T-helper 2 cell treated with Interferon-gamma antibody and Interleukin-4, amounts not matched to agents 5 μg/mL and 100 μg/mL, for 36 hours (primary cell): Measurements from ENCODE around the gene EIF4EBP2.

Experiments
- DNase-seq: peaks from one replicate; pipeline ENCODE4 v3.0.0; 2021; ENCODE audit warnings: low spot score
- H3K27ac Mint-ChIP-seq: one replicate; pipeline ENCODE4 v1.8.0; 2021; ENCODE audit warnings: mild to moderate bottlenecking, mixed read lengths
- H3K27me3 Mint-ChIP-seq: one replicate; pipeline ENCODE4 v1.8.0; 2021; ENCODE audit warnings: low read depth, mixed read lengths
- H3K36me3 Mint-ChIP-seq: one replicate; pipeline ENCODE4 v1.8.0; 2021; ENCODE audit warnings: low read depth, mixed read lengths
- H3K4me1 Mint-ChIP-seq: one replicate; pipeline ENCODE4 v1.8.0; 2021; ENCODE audit warnings: low read depth, mixed read lengths
- H3K4me3 Mint-ChIP-seq: one replicate; pipeline ENCODE4 v1.8.0; 2022; ENCODE audit warnings: mild to moderate bottlenecking, moderate library complexity, mixed read lengths
- H3K9me3 Mint-ChIP-seq: one replicate; pipeline ENCODE4 v1.8.0; 2021; ENCODE audit warnings: mixed read lengths

Gene EIF4EBP2

GRCh38 chr10:70368774-70369482, 35.0 kb upstream of the EIF4EBP2 start:
- Mint-ChIP-seq H3K4me1 (peaks cover 8% of the 10 kb centered on the region), H3K27ac (no peak overlapping the region), H3K9me3 (no peaks in the 10 kb centered on the region), H3K4me3 (no peak overlapping the region), H3K36me3 (no peaks in the 10 kb centered on the region), H3K27me3 (no peaks in the 10 kb centered on the region)
- no peak for DNase-seq

- no peak for DNase-seq
- Mint-ChIP-seq H3K9me3 (no peaks in the 10 kb centered on the region), H3K27me3 (no peaks in the 10 kb centered on the region), H3K4me1 (peaks cover 3% of the 10 kb centered on the region), H3K36me3 (no peaks in the 10 kb centered on the region), H3K27ac (no peak overlapping the region), H3K4me3 (no peak overlapping the region)
These were observed 34.4 kb upstream of the EIF4EBP2 start for GRCh38 chr10:70369498-70370018.

- Mint-ChIP-seq H3K27ac (no peak overlapping the region), H3K4me3 (no peak overlapping the region), H3K9me3 (no peaks in the 10 kb centered on the region), H3K36me3 (peaks cover 2% of the 10 kb centered on the region), H3K27me3 (no peaks in the 10 kb centered on the region), H3K4me1 (peaks cover 2% of the 10 kb centered on the region)
- DNase-seq = no peak
These were observed 33.2 kb upstream of the EIF4EBP2 start for GRCh38 chr10:70370766-70371165.

GRCh38 chr10:70371846-70372245, 32.1 kb upstream of the EIF4EBP2 start:
- no peaks in the 10 kb centered on the region for H3K27me3 Mint-ChIP-seq
- no peaks in the 10 kb centered on the region for H3K9me3 Mint-ChIP-seq
- H3K36me3 Mint-ChIP-seq = peaks cover 3% of the 10 kb centered on the region
- H3K4me3 Mint-ChIP-seq = no peak overlapping the region
- peaks cover 2% of the 10 kb centered on the region for H3K4me1 Mint-ChIP-seq
- H3K27ac Mint-ChIP-seq = no peak overlapping the region
- no peak for DNase-seq

- Mint-ChIP-seq H3K36me3 (peaks cover 11% of the 10 kb centered on the region), H3K4me1 (peaks cover 5% of the 10 kb centered on the region), H3K9me3 (peaks cover 10% of the 10 kb centered on the region), H3K27ac (no peak overlapping the region), H3K4me3 (no peak overlapping the region), H3K27me3 (no peaks in the 10 kb centered on the region)
- DNase-seq = no peak
These were observed 28.9 kb upstream of the EIF4EBP2 start for GRCh38 chr10:70374775-70375614.

GRCh38 chr10:70376436-70377378, 27.2 kb upstream of the EIF4EBP2 start:
- Mint-ChIP-seq H3K27me3 (no peaks in the 10 kb centered on the region), H3K4me3 (no peak overlapping the region), H3K36me3 (peaks cover 11% of the 10 kb centered on the region), H3K9me3 (peaks cover 10% of the 10 kb centered on the region), H3K27ac (no peak overlapping the region), H3K4me1 (peaks cover 14% of the 10 kb centered on the region)
- no peak for DNase-seq

GRCh38 chr10:70378122-70378521, 25.8 kb upstream of the EIF4EBP2 start:
- Mint-ChIP-seq H3K36me3 (peaks cover 11% of the 10 kb centered on the region), H3K9me3 (peaks cover 10% of the 10 kb centered on the region), H3K4me1 (peaks cover 18% of the 10 kb centered on the region), H3K4me3 (no peak overlapping the region), H3K27me3 (no peaks in the 10 kb centered on the region), H3K27ac (no peak overlapping the region)
- no peak for DNase-seq

GRCh38 chr10:70379581-70380176, 24.3 kb upstream of the EIF4EBP2 start:
- no peak overlapping the region for H3K27ac Mint-ChIP-seq
- H3K36me3 Mint-ChIP-seq = peaks cover 11% of the 10 kb centered on the region
- no peak for DNase-seq
- no peak overlapping the region for H3K4me3 Mint-ChIP-seq
- peaks cover 18% of the 10 kb centered on the region for H3K4me1 Mint-ChIP-seq
- no peaks in the 10 kb centered on the region for H3K27me3 Mint-ChIP-seq
- peaks cover 10% of the 10 kb centered on the region for H3K9me3 Mint-ChIP-seq

- Mint-ChIP-seq H3K27me3 (no peaks in the 10 kb centered on the region), H3K36me3 (peaks cover 11% of the 10 kb centered on the region), H3K27ac (peak overlapping the region; percentile 56), H3K9me3 (peaks cover 10% of the 10 kb centered on the region), H3K4me3 (peak overlapping the region; percentile 89), H3K4me1 (peaks cover 17% of the 10 kb centered on the region)
- no peak for DNase-seq
These were observed 23.4 kb upstream of the EIF4EBP2 start for GRCh38 chr10:70380350-70381135.

- peak overlapping the region; percentile 89 for H3K4me3 Mint-ChIP-seq
- peak overlapping the region; percentile 39 for H3K27ac Mint-ChIP-seq
- peaks cover 8% of the 10 kb centered on the region for H3K36me3 Mint-ChIP-seq
- peaks cover 16% of the 10 kb centered on the region for H3K4me1 Mint-ChIP-seq
- peaks cover 10% of the 10 kb centered on the region for H3K9me3 Mint-ChIP-seq
- DNase-seq = no peak
- no peaks in the 10 kb centered on the region for H3K27me3 Mint-ChIP-seq
These were observed 22.2 kb upstream of the EIF4EBP2 start for GRCh38 chr10:70381471-70382421.

- peaks cover 17% of the 10 kb centered on the region for H3K27me3 Mint-ChIP-seq
- no peak overlapping the region for H3K27ac Mint-ChIP-seq
- no peak overlapping the region for H3K4me3 Mint-ChIP-seq
- no peak for DNase-seq
- H3K36me3 Mint-ChIP-seq = no peaks in the 10 kb centered on the region
- peaks cover 5% of the 10 kb centered on the region for H3K4me1 Mint-ChIP-seq
- no peaks in the 10 kb centered on the region for H3K9me3 Mint-ChIP-seq
These were observed 12.3 kb upstream of the EIF4EBP2 start for GRCh38 chr10:70391654-70392053.

GRCh38 chr10:70396140-70396539, 7.8 kb upstream of the EIF4EBP2 start:
- no peak for DNase-seq
- Mint-ChIP-seq H3K27ac (no peak overlapping the region), H3K4me3 (no peak overlapping the region), H3K4me1 (no peaks in the 10 kb centered on the region), H3K9me3 (no peaks in the 10 kb centered on the region), H3K36me3 (no peaks in the 10 kb centered on the region), H3K27me3 (peaks cover 10% of the 10 kb centered on the region)
